GM21529 (cell line): Measurements from ENCODE around the gene ZSCAN5A.
"Not testable (repeated sequence)": the region's sequence is repeated elsewhere in the genome, so short reads cannot be mapped to it uniquely, and the experiment has no call there.

Experiments used
- ATAC-seq: cut with Tn5 transposase; IDR thresholded peaks from one replicate; pipeline ENCODE4 v1.9.1; 2021; ENCODE audit not compliant: unreplicated experiment

The ZSCAN5A gene

GRCh38 chr19:56273563-56274117, 41.0 kb downstream of the ZSCAN5A start:
- ATAC-seq, result no peak

- no peak for ATAC-seq
Measured at GRCh38 chr19:56272161-56272798, 42.4 kb downstream of the ZSCAN5A start, which contains the start of gene EDDM13. TSS of gene EDDM13 (plus strand) at chr19:56272748. CDS start at chr19:56272835, 87 bp downstream.

- no peak for ATAC-seq
Measured at GRCh38 chr19:56271151-56271550, 43.5 kb downstream of the ZSCAN5A start.

GRCh38 chr19:56270676-56271075, 44.0 kb downstream of the ZSCAN5A start:
- no peak for ATAC-seq

- ATAC-seq, result no peak
Measured at GRCh38 chr19:56269348-56269747, 45.3 kb downstream of the ZSCAN5A start.

GRCh38 chr19:56266051-56266450, 48.6 kb downstream of the ZSCAN5A start:
- ATAC-seq, result no peak

GRCh38 chr19:56263319-56263718, 51.3 kb downstream of the ZSCAN5A start:
- ATAC-seq, result no peak

GRCh38 chr19:56261932-56262331, 52.7 kb downstream of the ZSCAN5A start:
- not testable (repeated sequence) for ATAC-seq

- ATAC-seq, result no peak
Measured at GRCh38 chr19:56261145-56261544, 53.5 kb downstream of the ZSCAN5A start.

GRCh38 chr19:56258272-56258671, 56.4 kb downstream of the ZSCAN5A start:
- ATAC-seq, result no peak

GRCh38 chr19:56253737-56254136, 60.9 kb downstream of the ZSCAN5A start:
- ATAC-seq, result no peak

GRCh38 chr19:56252699-56253422, 61.8 kb downstream of the ZSCAN5A start:
- no peak for ATAC-seq

GRCh38 chr19:56248736-56249338, 65.8 kb downstream of the ZSCAN5A start:
- not testable (repeated sequence) for ATAC-seq

- not testable (repeated sequence) for ATAC-seq
Measured at GRCh38 chr19:56245764-56246163, 68.9 kb downstream of the ZSCAN5A start.

GRCh38 chr19:56245121-56245740, 69.4 kb downstream of the ZSCAN5A start:
- ATAC-seq, result no peak

GRCh38 chr19:56223481-56223880, 91.2 kb downstream of the ZSCAN5A start:
- no peak for ATAC-seq

GRCh38 chr19:56222901-56223300, 91.7 kb downstream of the ZSCAN5A start:
- ATAC-seq, result no peak

GRCh38 chr19:56221851-56222250, 92.8 kb downstream of the ZSCAN5A start:
- ATAC-seq, result no peak

- ATAC-seq, result not testable (repeated sequence)
Measured at GRCh38 chr19:56221442-56221841, 93.2 kb downstream of the ZSCAN5A start.

- ATAC-seq, result no peak
Measured at GRCh38 chr19:56218961-56219360, 95.7 kb downstream of the ZSCAN5A start.
